GM18507 (cell line): Measurements from ENCODE around the gene PRAF2.

Experiments
- DNase-seq: peaks from one replicate; pipeline ENCODE4 v3.0.0; 2011; ENCODE audit warnings: low read depth; ENCODE audit not compliant: insufficient read length; ENCODE audit errors: extremely low spot score
- FAIRE-seq: peaks from 2 replicates; lab custom pipeline; 2011; peaks lifted over from hg19 to GRCh38; lab: Jason Lieb, UNC

PRAF2 gene, protein sequence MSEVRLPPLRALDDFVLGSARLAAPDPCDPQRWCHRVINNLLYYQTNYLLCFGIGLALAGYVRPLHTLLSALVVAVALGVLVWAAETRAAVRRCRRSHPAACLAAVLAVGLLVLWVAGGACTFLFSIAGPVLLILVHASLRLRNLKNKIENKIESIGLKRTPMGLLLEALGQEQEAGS

DNA sequence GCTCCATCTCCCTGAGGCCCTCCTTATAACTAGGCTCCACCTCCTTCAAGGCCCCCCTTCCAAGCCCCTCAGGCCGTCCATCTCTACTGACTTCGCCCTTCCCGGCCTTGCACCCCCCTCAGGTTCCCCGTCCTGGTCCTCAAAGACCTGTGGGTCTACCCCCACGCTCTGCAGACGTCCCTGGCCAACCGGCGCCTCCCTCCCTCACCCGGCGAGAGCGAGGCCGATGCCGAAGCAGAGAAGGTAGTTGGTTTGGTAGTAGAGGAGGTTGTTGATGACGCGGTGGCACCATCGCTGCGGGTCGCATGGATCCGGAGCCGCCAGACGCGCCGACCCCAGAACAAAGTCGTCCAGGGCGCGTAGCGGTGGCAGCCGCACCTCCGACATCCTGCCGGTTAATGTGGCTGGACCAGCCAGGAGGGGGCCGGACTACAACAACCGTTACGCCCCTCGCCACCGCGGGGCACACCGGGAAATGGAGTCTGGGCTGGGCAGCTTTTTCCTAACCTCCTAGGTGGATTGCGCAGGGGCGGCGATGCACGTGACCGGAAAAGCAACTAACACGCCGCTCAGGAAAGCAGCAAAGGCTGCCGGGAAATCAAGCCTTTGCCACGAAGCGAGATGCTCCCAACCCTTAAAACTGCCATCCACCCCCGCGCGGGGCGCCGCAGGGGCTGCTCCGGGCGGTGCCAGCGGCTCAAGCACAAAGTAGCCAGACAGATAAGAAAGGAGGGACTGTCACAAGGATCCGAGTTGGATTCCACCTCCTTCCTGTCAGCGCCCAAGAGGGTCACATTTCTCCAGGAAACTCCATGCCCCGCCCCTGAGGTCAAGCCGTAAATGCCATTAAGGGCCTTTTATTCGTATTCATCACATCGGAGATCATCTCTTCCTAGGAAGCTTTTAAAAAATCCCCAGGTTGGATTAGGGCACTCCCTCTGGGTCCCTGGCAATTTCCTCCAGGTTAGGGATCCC, at the start of gene PRAF2:
TSS of gene PRAF2 (minus strand) at position 402 of the 975 bp plus-strand sequence. CDS start at position 387, 15 bp downstream.
- peak; percentile 68 for DNase-seq
- peak; percentile 98 for FAIRE-seq

DNA sequence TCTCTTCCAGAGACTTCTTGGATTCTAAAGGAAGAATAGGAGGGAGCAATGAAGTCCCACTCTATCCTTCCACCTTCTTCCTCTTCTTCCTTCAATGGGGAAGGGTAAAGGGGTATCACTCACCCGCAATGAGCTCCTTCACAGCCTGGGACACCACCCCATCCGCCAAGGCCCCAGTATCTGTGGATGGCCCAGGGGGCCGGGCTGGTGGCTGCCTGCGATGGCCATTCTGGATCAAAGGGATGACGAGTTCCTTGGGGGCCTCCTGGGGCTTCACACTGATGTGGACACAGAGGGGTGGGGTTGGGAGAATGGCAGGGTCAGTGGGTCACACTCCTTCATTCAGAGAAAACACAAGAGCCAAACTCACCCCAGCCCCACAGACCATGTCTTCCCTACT, 48.7 kb upstream of the PRAF2 start:
- no peak for DNase-seq

DNA sequence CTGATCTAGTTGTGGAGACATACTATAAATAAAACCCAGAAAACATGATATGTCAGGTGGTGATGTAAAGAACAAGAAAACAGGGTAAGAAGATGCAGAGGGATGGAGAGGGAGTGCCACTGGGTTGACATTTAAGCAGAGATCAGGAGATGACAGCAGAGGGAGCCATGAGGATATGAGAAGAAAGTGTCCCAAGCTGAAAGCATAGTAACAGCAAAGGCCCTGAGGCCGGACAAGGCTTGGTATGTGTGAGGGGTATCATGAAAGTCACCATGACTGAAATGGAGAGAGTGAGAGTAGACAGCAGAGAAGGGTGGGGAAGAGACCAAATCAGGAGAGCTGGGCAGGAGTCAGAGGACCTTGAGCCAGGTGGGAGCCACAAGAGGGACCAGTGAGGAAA, 46.3 kb upstream of the PRAF2 start:
- FAIRE-seq (peak; percentile 64), DNase-seq (no peak)

More for the DNA sequence above, 48.7 kb upstream of the PRAF2 start:
- FAIRE-seq = no peak

DNA sequence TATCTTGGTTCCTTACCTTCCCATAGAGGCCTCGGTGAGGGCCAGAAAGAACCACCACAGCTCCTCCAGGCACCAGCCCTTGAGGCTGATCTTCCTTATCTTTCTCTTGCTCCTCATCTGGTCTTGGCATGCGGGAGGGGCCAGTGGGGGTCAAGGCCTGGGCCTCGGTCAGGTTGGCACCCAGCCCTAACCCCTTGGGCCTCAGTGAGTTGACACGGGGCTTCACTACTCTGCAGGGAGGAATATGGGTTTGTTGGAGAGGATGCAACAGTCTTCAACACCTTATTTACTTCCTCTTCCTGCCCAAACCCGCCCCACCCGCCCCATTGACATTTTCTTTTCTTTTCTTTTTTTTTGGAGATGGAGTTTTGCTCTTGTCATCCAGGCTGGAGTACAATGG, 43.8 kb upstream of the PRAF2 start:
- DNase-seq = no peak
- no peak for FAIRE-seq

DNA sequence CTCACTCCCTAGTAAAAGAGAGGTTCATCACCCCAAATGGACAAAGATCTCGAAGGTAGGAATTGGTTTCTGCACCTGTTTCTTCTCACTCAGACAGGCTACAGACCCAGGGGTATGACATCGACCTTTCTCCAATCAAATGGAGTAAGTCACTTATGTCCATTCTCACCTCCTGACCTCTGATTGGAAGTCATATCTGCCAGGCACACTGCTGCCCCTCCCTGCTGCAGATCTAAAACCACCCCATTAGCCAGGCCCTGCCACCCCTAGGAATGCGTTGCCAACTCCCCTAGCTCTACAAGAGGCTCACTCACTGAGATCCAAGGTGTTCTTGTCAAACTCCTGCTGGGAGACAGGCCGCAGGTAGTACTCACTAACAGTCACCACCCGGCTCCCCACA, 42.9 kb upstream of the PRAF2 start:
- DNase-seq = no peak
- FAIRE-seq = no peak

DNA sequence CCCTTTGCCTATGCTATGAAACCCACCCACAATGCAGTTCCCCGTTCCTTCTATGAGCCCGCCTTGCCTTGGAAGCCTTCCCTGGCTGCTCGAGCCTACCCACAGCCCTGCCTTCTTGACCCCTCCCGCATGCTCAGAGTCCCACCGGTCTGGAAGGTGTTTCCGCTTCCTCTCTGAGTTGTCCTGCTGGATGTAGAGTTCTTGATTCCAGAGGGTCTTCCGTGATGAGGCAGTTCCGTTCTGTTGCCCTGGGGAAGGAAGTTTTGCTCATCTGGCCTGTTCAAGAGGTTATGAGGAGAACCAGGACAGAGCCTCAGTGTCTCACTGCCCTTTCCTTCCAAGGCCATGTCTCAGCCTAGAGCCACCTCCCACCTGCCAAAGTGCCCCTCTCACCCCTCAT, 42.3 kb upstream of the PRAF2 start:
- FAIRE-seq (no peak), DNase-seq (no peak)

DNA sequence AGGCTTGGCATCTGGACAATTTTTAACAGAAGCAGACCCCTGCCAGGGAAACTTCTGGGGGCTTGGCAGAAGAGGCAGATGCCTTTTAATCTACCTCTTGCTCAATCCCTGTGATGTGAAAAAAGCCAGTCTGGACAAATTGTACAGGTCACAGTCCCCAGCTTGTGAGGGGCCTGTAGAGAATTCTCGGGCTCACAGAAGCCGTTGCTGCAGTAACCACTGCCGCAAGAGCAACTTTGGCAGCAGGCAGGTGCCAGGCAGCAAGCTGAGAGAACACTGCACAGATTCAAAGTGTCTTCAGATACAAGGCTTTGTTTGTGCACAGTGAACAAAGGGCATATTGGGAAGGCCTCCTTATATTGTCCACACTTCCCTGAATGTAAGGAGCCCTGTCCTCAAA, 38.0 kb upstream of the PRAF2 start:
- no peak for DNase-seq
- no peak for FAIRE-seq

DNA sequence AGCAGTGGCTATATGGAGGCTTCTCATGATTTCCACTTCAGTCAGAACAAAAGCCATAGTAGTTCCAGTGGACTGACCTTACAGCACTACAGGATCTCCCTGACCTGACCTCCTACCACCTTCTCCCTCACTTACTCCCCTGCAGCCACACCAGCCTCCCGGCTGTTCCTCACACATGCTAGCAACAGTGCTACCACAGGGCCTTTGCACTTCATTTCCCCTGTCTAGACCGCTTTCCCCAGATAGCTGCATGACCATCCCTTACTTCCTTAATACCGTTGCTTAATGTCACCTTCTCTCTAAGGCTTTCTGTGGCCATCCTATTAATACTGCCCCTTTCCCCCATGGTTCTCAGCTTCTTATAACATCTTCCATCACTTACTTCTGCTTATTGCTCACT, 36.6 kb upstream of the PRAF2 start:
- FAIRE-seq (no peak), DNase-seq (no peak)

DNA sequence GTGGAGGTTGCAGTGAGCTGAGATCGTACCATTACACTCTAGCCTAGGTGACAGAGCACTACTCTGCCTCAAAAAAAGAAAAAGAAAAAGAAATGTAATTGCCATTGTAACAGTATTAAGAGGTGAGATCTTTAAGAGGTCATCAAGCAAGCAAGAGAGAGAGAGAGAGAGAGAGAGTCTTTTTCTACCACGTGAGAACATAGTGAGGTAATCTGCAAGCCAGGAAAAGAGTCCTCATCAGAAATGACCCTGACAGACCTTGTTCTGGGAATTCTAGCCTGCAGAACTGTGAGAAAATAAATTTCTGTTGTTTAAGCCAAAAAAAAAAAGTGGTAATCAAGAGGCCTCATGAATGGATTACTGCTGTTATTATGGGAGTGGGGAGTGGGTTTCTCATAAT, 34.8 kb upstream of the PRAF2 start:
- no peak for DNase-seq

DNA sequence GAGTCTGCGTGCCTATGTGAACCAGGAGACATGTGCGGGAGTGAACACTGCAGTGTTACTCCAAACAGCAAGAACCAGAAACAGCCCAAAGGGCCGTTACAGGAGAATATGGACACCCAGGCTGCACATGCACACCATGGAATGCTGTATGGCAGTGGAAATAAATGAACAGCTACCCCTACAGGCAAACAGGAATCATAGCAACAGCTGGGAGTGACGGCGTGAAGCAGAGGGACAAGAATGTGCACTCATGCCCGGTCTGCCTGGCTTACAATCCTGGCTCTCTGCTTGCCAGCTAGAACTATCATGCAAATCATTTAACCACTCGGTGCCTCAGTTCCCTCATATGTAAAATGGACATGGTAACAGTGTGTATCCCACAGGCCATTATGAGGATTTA, 33.1 kb upstream of the PRAF2 start:
- DNase-seq = no peak

More for the DNA sequence above, 34.8 kb upstream of the PRAF2 start:
- FAIRE-seq = no peak

DNA sequence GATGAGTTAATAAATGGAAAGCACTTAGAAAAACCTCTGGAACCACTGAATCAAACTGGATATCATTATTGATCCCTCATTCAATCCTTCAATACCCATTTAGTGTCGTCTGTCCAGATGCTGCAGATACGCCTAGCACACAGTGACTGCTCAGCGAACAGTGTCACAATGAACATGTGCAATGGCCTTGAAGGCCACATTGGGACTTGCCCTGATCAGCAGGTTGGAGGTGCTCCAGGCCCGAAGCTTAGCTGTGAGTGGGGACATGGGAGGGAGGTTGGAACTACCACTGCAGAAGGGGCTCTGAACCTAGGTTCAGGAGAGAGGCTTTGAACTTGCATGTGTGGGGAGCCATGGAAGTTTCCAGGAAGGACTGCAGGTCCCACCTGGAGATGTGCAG, 32.5 kb upstream of the PRAF2 start:
- FAIRE-seq = no peak
- DNase-seq = no peak

More for the DNA sequence above, 33.1 kb upstream of the PRAF2 start:
- no peak for FAIRE-seq

DNA sequence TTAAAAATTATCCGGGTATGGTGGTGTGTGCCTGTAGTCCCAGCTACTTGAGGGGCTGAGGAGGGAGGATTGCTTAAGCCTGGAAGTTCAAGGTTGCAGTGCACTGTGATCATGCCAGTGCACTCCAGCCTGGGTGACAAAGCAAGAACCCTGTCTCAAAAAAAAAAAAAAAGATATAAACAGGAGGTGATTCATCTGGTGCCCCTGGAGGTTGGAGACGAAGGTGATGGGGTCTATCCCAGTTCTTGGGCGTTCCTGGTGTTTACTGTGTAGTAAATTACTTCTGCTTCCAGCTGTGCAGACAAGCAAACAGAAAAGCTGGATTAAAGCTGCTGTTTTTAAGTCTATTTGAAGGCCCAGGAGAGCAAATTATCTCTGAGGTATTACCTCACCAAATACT, 29.8 kb upstream of the PRAF2 start:
- FAIRE-seq (no peak), DNase-seq (no peak)

DNA sequence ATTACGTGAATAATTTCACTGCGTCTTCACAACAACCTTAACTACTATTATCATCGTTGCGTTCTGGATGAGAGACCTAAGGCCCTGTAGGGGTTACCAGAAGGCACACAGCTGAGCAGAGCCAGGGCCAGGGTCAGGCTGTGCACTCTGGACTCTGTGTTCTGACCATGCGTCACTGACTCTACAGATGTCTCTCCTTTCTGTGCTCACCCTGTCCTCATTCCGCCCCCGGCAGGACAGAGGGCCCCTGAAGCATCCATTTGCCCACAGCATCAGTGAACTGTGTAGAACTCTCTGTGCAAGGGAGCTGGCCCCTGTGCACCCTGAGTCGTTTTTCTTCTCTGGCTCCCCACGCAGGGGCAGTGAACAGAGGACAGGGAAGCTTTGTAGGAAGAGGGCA, 28.4 kb upstream of the PRAF2 start:
- DNase-seq (no peak), FAIRE-seq (no peak)

DNA sequence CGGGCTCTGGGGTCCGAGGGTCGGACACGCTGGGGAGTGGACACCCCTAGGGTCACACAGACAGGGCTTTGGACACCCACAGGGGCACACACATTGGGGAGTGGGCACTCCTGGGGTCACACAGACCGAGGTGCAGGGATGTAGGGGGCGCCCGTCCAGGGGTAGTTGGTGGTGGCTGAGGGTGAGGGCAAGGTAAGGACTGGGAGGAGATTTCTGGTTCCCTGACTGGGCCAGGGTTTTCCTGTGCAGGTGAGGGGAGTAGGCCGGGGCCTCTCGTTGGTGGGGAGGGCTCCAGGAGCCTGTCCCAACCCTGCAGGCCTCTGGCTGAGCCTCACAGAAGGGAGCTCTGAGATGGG, 27.8 kb upstream of the PRAF2 start:
- FAIRE-seq (no peak), DNase-seq (no peak)

DNA sequence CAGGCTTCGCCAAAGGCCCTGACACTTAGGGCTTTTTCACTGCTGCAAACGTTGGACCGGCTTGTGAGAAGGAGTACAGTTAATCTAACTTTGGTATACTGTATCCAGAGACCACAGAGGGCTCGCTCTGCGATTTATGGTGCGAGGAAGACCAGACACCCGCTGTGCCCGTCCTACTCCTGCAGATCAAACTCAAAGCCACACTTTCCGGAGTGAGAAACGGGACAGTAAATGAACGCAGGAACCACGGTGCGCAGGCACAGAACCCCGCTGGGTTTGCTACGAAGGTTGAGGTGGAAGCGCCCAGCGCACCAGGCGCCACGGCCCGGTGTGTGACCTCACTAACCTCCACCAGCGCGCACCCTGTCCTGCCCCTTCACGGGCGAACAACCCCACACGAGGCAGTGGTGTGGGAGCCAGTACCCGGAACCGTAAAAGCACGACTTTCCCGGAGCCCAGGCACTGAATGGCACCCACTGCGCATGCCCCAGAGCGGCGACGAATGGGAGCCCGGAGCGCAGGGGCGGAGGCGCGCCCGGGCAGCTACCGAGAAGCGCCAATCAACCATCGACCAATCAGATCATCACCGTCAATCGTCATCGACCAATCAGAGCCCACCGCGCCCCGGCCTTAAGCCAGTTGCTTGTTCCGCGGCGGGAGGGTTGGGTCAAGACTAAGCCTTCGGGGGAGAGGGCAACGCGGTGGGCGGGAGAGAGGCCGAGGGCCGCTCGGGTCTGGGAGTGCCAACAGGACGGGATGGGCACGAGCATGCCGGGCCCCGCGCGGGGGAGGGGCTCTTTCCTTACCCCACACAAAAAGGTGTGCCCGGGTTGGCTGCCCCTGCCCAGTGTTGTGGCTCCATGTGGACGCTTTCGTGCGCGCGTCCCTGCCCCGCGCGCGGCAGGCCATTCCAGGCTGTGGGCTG, 27.2 kb upstream of the PRAF2 start:
- DNase-seq (peak; percentile 86), FAIRE-seq (peak; percentile 93)

DNA sequence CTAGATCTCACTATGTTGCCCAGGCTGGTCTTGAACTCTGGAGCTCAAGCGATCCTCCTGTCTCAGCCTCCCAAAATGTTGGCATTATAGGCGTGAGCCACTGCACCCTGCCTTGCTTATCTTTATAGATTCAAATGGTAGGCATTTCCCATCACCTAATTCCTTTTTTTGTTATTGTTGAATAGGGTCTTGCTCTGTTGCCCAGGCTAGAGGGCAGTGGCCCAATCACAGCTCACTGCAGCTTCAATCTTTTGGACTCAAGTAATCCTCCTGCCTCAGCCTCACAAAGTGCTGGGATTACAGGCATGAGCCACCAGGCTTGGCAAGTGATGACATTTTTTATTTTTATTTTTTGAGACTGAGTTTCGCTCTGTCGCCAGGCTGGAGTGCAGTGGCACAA, 22.6 kb upstream of the PRAF2 start:
- no peak for FAIRE-seq
- no peak for DNase-seq

DNA sequence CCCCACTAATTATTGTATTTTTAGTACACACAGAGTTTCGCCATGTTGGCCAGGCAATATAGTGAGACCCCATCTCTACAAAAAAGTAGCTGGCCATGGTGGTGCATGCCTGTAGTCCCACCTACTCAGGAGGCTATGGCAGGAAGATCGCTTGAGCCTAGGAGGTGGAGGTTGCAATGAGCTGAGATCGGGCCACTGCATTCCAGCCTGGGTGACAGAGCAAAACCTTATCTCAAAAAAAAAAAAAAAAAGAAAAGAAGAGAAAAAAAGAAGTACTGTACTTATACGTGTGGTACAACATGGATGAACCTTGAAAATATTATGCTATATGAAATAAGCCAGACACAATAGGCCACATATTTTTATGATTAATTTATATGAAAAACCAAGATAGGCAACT, 15.8 kb upstream of the PRAF2 start:
- no peak for FAIRE-seq
- DNase-seq = no peak

DNA sequence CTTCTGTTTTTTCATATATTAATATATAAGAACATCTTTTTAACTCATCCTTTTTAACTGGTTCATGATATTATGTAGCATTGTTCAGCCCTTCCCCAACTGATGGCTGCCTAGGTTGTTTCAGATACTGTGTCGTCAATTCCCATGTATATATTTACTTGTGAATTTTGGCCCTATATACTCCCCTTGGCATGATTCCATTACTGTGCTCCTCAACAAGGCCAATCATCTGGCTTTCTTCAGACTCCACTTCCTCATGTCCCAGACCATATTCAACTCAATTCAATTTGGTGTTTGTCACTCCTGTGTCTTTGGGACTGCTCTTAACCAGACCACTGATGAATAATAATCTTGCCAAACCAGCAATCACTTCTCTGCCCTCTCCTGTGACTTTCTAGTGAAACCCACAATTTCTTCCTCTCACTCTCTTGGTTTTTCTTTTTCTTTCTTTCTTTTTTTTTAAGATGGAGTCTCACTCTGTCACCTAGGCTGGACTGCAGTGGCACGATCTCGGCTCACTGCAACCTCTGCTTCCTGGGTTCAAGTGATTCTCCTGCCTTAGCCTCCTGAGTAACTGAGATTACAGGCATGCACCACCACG, 8.6 kb upstream of the PRAF2 start:
- FAIRE-seq (no peak), DNase-seq (no peak)
